CD4-positive, CD25-positive, alpha-beta regulatory T cell (primary cell): ENCODE measurements around the gene SPECC1. TPM values are rescaled to one million over a fixed set of nuclear protein-coding genes. Genes with fewer than 3 reads are reported as not detected.
"Not testable (repeated sequence)": the region's sequence is repeated elsewhere in the genome, so short reads cannot be mapped to it uniquely, and the experiment has no call there.

Experiments
- ATAC-seq, 2 donors: fragments of 150-1000 bp; cut with Tn5 transposase; one replicate each; pipeline ENCODE4 v1.10.0; 2021; ENCODE audit warnings: low read depth in 2 of 2, moderate number of reproducible peaks in 2 of 2, moderate library complexity in 1 of 2
- DNase-seq, 3 donors: peaks; one replicate each; pipeline versions ENCODE4 v3.0.0 to v3.0.0-alpha.2; 2012 to 2022; ENCODE audit warnings: mixed read lengths in 1 of 3
- H3K27ac ChIP-seq: one replicate; pipeline ENCODE4 v1.7.0; 2013; ENCODE audit warnings: mild to moderate bottlenecking, low read length; ENCODE audit not compliant: insufficient read depth, poor library complexity, severe bottlenecking
- H3K27me3 ChIP-seq: one replicate; pipeline ENCODE4 v1.7.0; 2013; ENCODE audit warnings: low read length; ENCODE audit not compliant: control insufficient read depth, insufficient read depth
- H3K36me3 ChIP-seq: one replicate; pipeline ENCODE4 v1.7.0; 2013; ENCODE audit warnings: mild to moderate bottlenecking, low read length, moderate library complexity; ENCODE audit not compliant: control insufficient read depth, insufficient read depth
- H3K4me1 ChIP-seq: 2 replicates; pipeline ENCODE4 v1.7.0; 2013; ENCODE audit warnings: mild to moderate bottlenecking, low read length; ENCODE audit not compliant: insufficient read depth, control insufficient read depth, poor library complexity, severe bottlenecking
- H3K4me3 ChIP-seq: one replicate; pipeline ENCODE4 v1.7.0; 2013; ENCODE audit warnings: low read depth, mild to moderate bottlenecking, low read length, moderate library complexity
- H3K9me3 ChIP-seq, 2 experiments: 1 replicate in 1 of 2; 2 replicates in 1 of 2; pipeline ENCODE4 v1.7.0; 2013; ENCODE audit warnings: low read length in 2 of 2, mild to moderate bottlenecking in 1 of 2, moderate library complexity in 1 of 2; ENCODE audit not compliant: control insufficient read depth in 2 of 2
- H3K27ac Mint-ChIP-seq, 3 donors: one replicate each; pipeline ENCODE4 v1.8.0; 2020 to 2022; ENCODE audit warnings: mild to moderate bottlenecking in 3 of 3, mixed read lengths in 3 of 3, moderate library complexity in 2 of 3
- H3K27me3 Mint-ChIP-seq: one replicate; pipeline ENCODE4 v1.8.0; 2022; ENCODE audit warnings: mild to moderate bottlenecking, mixed read lengths
- H3K36me3 Mint-ChIP-seq: one replicate; pipeline ENCODE4 v1.8.0; 2020; ENCODE audit warnings: mixed read lengths
- H3K4me1 Mint-ChIP-seq, 4 donors: one replicate each; pipeline ENCODE4 v1.8.0; 2020 to 2022; ENCODE audit warnings: mixed read lengths in 4 of 4, mild to moderate bottlenecking in 1 of 4
- H3K4me3 Mint-ChIP-seq, 4 donors: one replicate each; pipeline ENCODE4 v1.8.0; 2020 to 2022; ENCODE audit warnings: mild to moderate bottlenecking in 4 of 4, mixed read lengths in 4 of 4, moderate library complexity in 3 of 4
- H3K9me3 Mint-ChIP-seq, 7 donors: one replicate each; pipeline ENCODE4 v1.8.0; 2020 to 2022; ENCODE audit warnings: mixed read lengths in 7 of 7, mild to moderate bottlenecking in 3 of 7, moderate library complexity in 2 of 7
- polyA plus RNA-seq, 4 donors: library from polyadenylated mRNA; unstranded; fragments of 300-500 nt; fragmentation: Illumina TruSeq; gene quantifications; one replicate each; pipeline ENCODE4 v1.2.3, GENCODE V29; 2021
- total RNA-seq: library from RNA; stranded (reverse); gene quantifications from one replicate; pipeline ENCODE4 v1.2.3, GENCODE V29; 2022

Gene SPECC1
- total and polyA plus RNA-seq, 5 donors from 2014 or later = 0.62 to 6.5 (median 1.2) TPM

- no peak overlapping the region for H3K4me3 Mint-ChIP-seq
Measured at GRCh38 chr17:20191056-20191455, 181.9 kb downstream of the SPECC1 start.

GRCh38 chr17:20196286-20196685, 187.1 kb downstream of the SPECC1 start:
- H3K27ac ChIP-seq, H3K4me1 Mint-ChIP-seq, H3K4me3 ChIP-seq, H3K36me3 Mint-ChIP-seq, DNase-seq, ATAC-seq, H3K9me3 Mint-ChIP-seq, H3K27ac Mint-ChIP-seq, H3K27me3 Mint-ChIP-seq, H3K4me1 ChIP-seq, H3K27me3 ChIP-seq, H3K9me3 ChIP-seq, H3K36me3 ChIP-seq, H3K4me3 Mint-ChIP-seq: not testable (repeated sequence)

More at GRCh38 chr17:20191056-20191455, 181.9 kb downstream of the SPECC1 start:
- Mint-ChIP-seq H3K9me3 (peaks cover 0 to 4% (median 0%) of the 10 kb centered on the region in 7 donors), H3K27ac (no peak overlapping the region), H3K4me1 (no peaks in the 10 kb centered on the region), H3K36me3 (no peaks in the 10 kb centered on the region), H3K27me3 (no peaks in the 10 kb centered on the region)
- peaks cover 0 to 4% of the 10 kb centered on the region in 2 experiments for H3K9me3 ChIP-seq
- no peaks in the 10 kb centered on the region for H3K36me3 ChIP-seq
- no peaks in the 10 kb centered on the region for H3K27me3 ChIP-seq
- H3K27ac ChIP-seq = no peak overlapping the region
- DNase-seq = no peak
- no peak for ATAC-seq
- no peaks in the 10 kb centered on the region for H3K4me1 ChIP-seq
- no peak overlapping the region for H3K4me3 ChIP-seq

- Mint-ChIP-seq H3K36me3 (no peaks in the 10 kb centered on the region), H3K27me3 (no peaks in the 10 kb centered on the region)
Measured at GRCh38 chr17:20197272-20197926, 188.2 kb downstream of the SPECC1 start.

GRCh38 chr17:20200016-20200795, 191.0 kb downstream of the SPECC1 start:
- Histone ChIP-seq H3K9me3 (no peaks in the 10 kb centered on the region), H3K27ac (no peak overlapping the region), H3K4me3 (no peak overlapping the region), H3K36me3 (no peaks in the 10 kb centered on the region), H3K27me3 (no peaks in the 10 kb centered on the region), H3K4me1 (no peaks in the 10 kb centered on the region)
- DNase-seq = no peak
- Mint-ChIP-seq H3K4me3 (no peak overlapping the region), H3K36me3 (no peaks in the 10 kb centered on the region), H3K9me3 (peaks cover 0 to 2% (median 1%) of the 10 kb centered on the region in 7 donors), H3K4me1 (peaks cover 0 to 3% (median 0%) of the 10 kb centered on the region in 4 donors), H3K27me3 (peaks cover 4% of the 10 kb centered on the region), H3K27ac (no peak overlapping the region)
- no peak for ATAC-seq

More at GRCh38 chr17:20197272-20197926, 188.2 kb downstream of the SPECC1 start:
- H3K4me1 ChIP-seq = no peaks in the 10 kb centered on the region
- H3K9me3 Mint-ChIP-seq = peaks cover 0 to 4% (median 0%) of the 10 kb centered on the region in 7 donors
- H3K4me1 Mint-ChIP-seq = no peaks in the 10 kb centered on the region
- no peaks in the 10 kb centered on the region for H3K36me3 ChIP-seq
- no peak for ATAC-seq
- no peaks in the 10 kb centered on the region for H3K27me3 ChIP-seq
- DNase-seq = no peak
- H3K9me3 ChIP-seq = peaks cover 0 to 4% of the 10 kb centered on the region in 2 experiments
- no peak overlapping the region for H3K4me3 Mint-ChIP-seq
- no peak overlapping the region for H3K4me3 ChIP-seq
- H3K27ac ChIP-seq = no peak overlapping the region
- no peak overlapping the region for H3K27ac Mint-ChIP-seq

GRCh38 chr17:20200865-20201458, 191.8 kb downstream of the SPECC1 start:
- H3K36me3 ChIP-seq = no peaks in the 10 kb centered on the region
- H3K9me3 ChIP-seq = no peaks in the 10 kb centered on the region
- H3K4me1 ChIP-seq = peaks cover under 1% of the 10 kb centered on the region
- no peak overlapping the region for H3K4me3 ChIP-seq
- ATAC-seq = no peak
- Mint-ChIP-seq H3K27ac (no peak overlapping the region), H3K9me3 (peaks cover 0 to 2% (median under 1%) of the 10 kb centered on the region in 7 donors), H3K27me3 (peaks cover 4% of the 10 kb centered on the region), H3K4me3 (no peak overlapping the region), H3K36me3 (no peaks in the 10 kb centered on the region), H3K4me1 (peaks cover 0 to 9% (median 2%) of the 10 kb centered on the region in 4 donors)
- H3K27ac ChIP-seq = no peak overlapping the region
- no peaks in the 10 kb centered on the region for H3K27me3 ChIP-seq
- DNase-seq = no peak

- Histone ChIP-seq H3K4me3 (no peak overlapping the region), H3K9me3 (no peaks in the 10 kb centered on the region), H3K27ac (no peak overlapping the region), H3K27me3 (no peaks in the 10 kb centered on the region), H3K36me3 (no peaks in the 10 kb centered on the region), H3K4me1 (peaks cover 3% of the 10 kb centered on the region)
- no peak for DNase-seq
- Mint-ChIP-seq H3K27me3 (peaks cover 4% of the 10 kb centered on the region), H3K4me3 (no peak overlapping the region), H3K27ac (no peak overlapping the region), H3K9me3 (peaks cover 0 to 2% (median 0%) of the 10 kb centered on the region in 7 donors), H3K4me1 (peaks cover 0 to 10% (median 4%) of the 10 kb centered on the region in 4 donors), H3K36me3 (no peaks in the 10 kb centered on the region)
- no peak for ATAC-seq
Measured at GRCh38 chr17:20202141-20202621, 193.0 kb downstream of the SPECC1 start.

- ATAC-seq (no peak), DNase-seq (no peak)
- peaks cover 0 to 10% (median 4%) of the 10 kb centered on the region in 4 donors for H3K4me1 Mint-ChIP-seq
- H3K27ac Mint-ChIP-seq = no peak overlapping the region
- no peak overlapping the region for H3K4me3 Mint-ChIP-seq
- Histone ChIP-seq H3K36me3 (no peaks in the 10 kb centered on the region), H3K4me1 (peaks cover 3% of the 10 kb centered on the region), H3K9me3 (no peaks in the 10 kb centered on the region), H3K27ac (no peak overlapping the region), H3K4me3 (no peak overlapping the region), H3K27me3 (no peaks in the 10 kb centered on the region)
- H3K36me3 Mint-ChIP-seq = no peaks in the 10 kb centered on the region
- H3K9me3 Mint-ChIP-seq = peaks cover 0 to 2% (median 0%) of the 10 kb centered on the region in 7 donors
- H3K27me3 Mint-ChIP-seq = peaks cover 4% of the 10 kb centered on the region
Measured at GRCh38 chr17:20203018-20203417, 193.9 kb downstream of the SPECC1 start.
